Activated T-cell treated with anti-CD3 and anti-CD28 coated beads, Interleukin-2, amount 50 U/mL, for 72 hours (primary cell): ENCODE results near the gene MYRIP. TPM values are rescaled to one million over a fixed set of nuclear protein-coding genes. Genes with fewer than 3 reads are reported as not detected.
A peak's percentile ranks its signal among the peaks of the same experiment; 100 is the strongest.
"Not testable (repeated sequence)": the region's sequence is repeated elsewhere in the genome, so short reads cannot be mapped to it uniquely, and the experiment has no call there.

ENCODE experiments used
- ATAC-seq, 2 donors: fragments of 150-1000 bp; cut with Tn5 transposase; replicated peaks in 1 of 2; 2 replicates each; pipeline ENCODE4 v1.10.0; 2021; ENCODE audit warnings: moderate library complexity in 2 of 2, mild to moderate bottlenecking in 1 of 2
- DNase-seq, 2 donors: peaks; one replicate each; pipeline ENCODE4 v3.0.0; 2021 to 2022; ENCODE audit warnings: mixed read lengths in 1 of 2
- H3K27ac Mint-ChIP-seq: one replicate; pipeline ENCODE4 v1.8.0; 2022; ENCODE audit warnings: mild to moderate bottlenecking, moderate library complexity, mixed read lengths
- H3K27me3 Mint-ChIP-seq: one replicate; pipeline ENCODE4 v1.8.0; 2022; ENCODE audit warnings: low read depth, mixed read lengths
- H3K36me3 Mint-ChIP-seq, 2 donors: one replicate each; pipeline ENCODE4 v1.8.0; 2022; ENCODE audit warnings: mixed read lengths in 2 of 2, mild to moderate bottlenecking in 1 of 2; ENCODE audit not compliant: insufficient read depth in 2 of 2
- H3K4me1 Mint-ChIP-seq: one replicate; pipeline ENCODE4 v1.8.0; 2022; ENCODE audit warnings: low read depth, mixed read lengths
- H3K4me3 Mint-ChIP-seq, 2 donors: one replicate each; pipeline ENCODE4 v1.8.0; 2022; ENCODE audit warnings: mild to moderate bottlenecking in 2 of 2, mixed read lengths in 2 of 2, moderate library complexity in 2 of 2
- H3K9me3 Mint-ChIP-seq, 2 donors: one replicate each; pipeline ENCODE4 v1.8.0; 2022; ENCODE audit warnings: mixed read lengths in 2 of 2
- total RNA-seq, 2 donors: library from RNA; stranded (reverse); gene quantifications; one replicate each; pipeline ENCODE4 v1.2.3, GENCODE V29; 2022

The MYRIP gene
- total RNA-seq, 2 donors from 2014 or later = not detected

GRCh38 chr3:40283057-40283456, 473.6 kb downstream of the MYRIP start:
- H3K27me3 Mint-ChIP-seq, H3K27ac Mint-ChIP-seq, H3K36me3 Mint-ChIP-seq, ATAC-seq, H3K4me3 Mint-ChIP-seq, DNase-seq, H3K9me3 Mint-ChIP-seq, H3K4me1 Mint-ChIP-seq: not testable (repeated sequence)

GRCh38 chr3:40287248-40287647, 477.8 kb downstream of the MYRIP start:
- DNase-seq (no peak), ATAC-seq (no peak)
- peaks cover 5% of the 10 kb centered on the region for H3K4me1 Mint-ChIP-seq
- no peaks in the 10 kb centered on the region for H3K9me3 Mint-ChIP-seq
- no peak overlapping the region for H3K27ac Mint-ChIP-seq
- H3K4me3 Mint-ChIP-seq = no peak overlapping the region
- no peaks in the 10 kb centered on the region for H3K27me3 Mint-ChIP-seq
- peaks cover 0 to 4% of the 10 kb centered on the region in 2 donors for H3K36me3 Mint-ChIP-seq

GRCh38 chr3:40290396-40290795, 481.0 kb downstream of the MYRIP start:
- peak; percentile 39 to 79 for ATAC-seq
- no peak overlapping the region for H3K27ac Mint-ChIP-seq
- peaks cover 0 to 2% of the 10 kb centered on the region in 2 donors for H3K36me3 Mint-ChIP-seq
- H3K4me3 Mint-ChIP-seq = peak overlapping the region in 1 of 2 donors; percentile 51
- no peaks in the 10 kb centered on the region for H3K27me3 Mint-ChIP-seq
- no peaks in the 10 kb centered on the region for H3K9me3 Mint-ChIP-seq
- peaks cover 5% of the 10 kb centered on the region for H3K4me1 Mint-ChIP-seq
- DNase-seq = peak in 1 of 2 donors; percentile 8

- Mint-ChIP-seq H3K36me3 (peaks cover 0 to 2% of the 10 kb centered on the region in 2 donors), H3K4me1 (peaks cover 5% of the 10 kb centered on the region), H3K4me3 (no peak overlapping the region), H3K27ac (no peak overlapping the region), H3K27me3 (no peaks in the 10 kb centered on the region), H3K9me3 (no peaks in the 10 kb centered on the region)
- DNase-seq (no peak), ATAC-seq (no peak)
Measured at GRCh38 chr3:40291471-40291870, 482.1 kb downstream of the MYRIP start.

- no peaks in the 10 kb centered on the region for H3K27me3 Mint-ChIP-seq
- H3K4me1 Mint-ChIP-seq = peaks cover 5% of the 10 kb centered on the region
- H3K4me3 Mint-ChIP-seq = no peak overlapping the region
- no peak for DNase-seq
- no peak for ATAC-seq
- H3K9me3 Mint-ChIP-seq = no peaks in the 10 kb centered on the region
- H3K27ac Mint-ChIP-seq = no peak overlapping the region
- peaks cover 0 to 2% of the 10 kb centered on the region in 2 donors for H3K36me3 Mint-ChIP-seq
Measured at GRCh38 chr3:40292637-40293349, 483.4 kb downstream of the MYRIP start.

- H3K27ac Mint-ChIP-seq = no peak overlapping the region
- no peak for ATAC-seq
Measured at GRCh38 chr3:40294434-40294833, 485.0 kb downstream of the MYRIP start.

GRCh38 chr3:40298075-40298474, 488.7 kb downstream of the MYRIP start:
- Mint-ChIP-seq H3K4me3 (no peak overlapping the region), H3K27me3 (no peaks in the 10 kb centered on the region), H3K4me1 (no peaks in the 10 kb centered on the region), H3K27ac (no peak overlapping the region), H3K36me3 (no peaks in the 10 kb centered on the region), H3K9me3 (no peaks in the 10 kb centered on the region)
- no peak for DNase-seq
- ATAC-seq = no peak

More at GRCh38 chr3:40294434-40294833, 485.0 kb downstream of the MYRIP start:
- DNase-seq = no peak
- Mint-ChIP-seq H3K36me3 (peaks cover 0 to 2% of the 10 kb centered on the region in 2 donors), H3K4me3 (no peak overlapping the region), H3K27me3 (no peaks in the 10 kb centered on the region), H3K4me1 (peaks cover 5% of the 10 kb centered on the region), H3K9me3 (no peaks in the 10 kb centered on the region)

- DNase-seq (no peak), ATAC-seq (no peak)
- no peak overlapping the region for H3K4me3 Mint-ChIP-seq
- no peaks in the 10 kb centered on the region for H3K27me3 Mint-ChIP-seq
- no peaks in the 10 kb centered on the region for H3K9me3 Mint-ChIP-seq
- H3K27ac Mint-ChIP-seq = no peak overlapping the region
- H3K4me1 Mint-ChIP-seq = no peaks in the 10 kb centered on the region
- H3K36me3 Mint-ChIP-seq = no peaks in the 10 kb centered on the region
Measured at GRCh38 chr3:40299130-40299720, 489.8 kb downstream of the MYRIP start.

GRCh38 chr3:40299721-40300335, 490.4 kb downstream of the MYRIP start:
- DNase-seq (no peak), ATAC-seq (no peak)
- no peaks in the 10 kb centered on the region for H3K27me3 Mint-ChIP-seq
- no peaks in the 10 kb centered on the region for H3K4me1 Mint-ChIP-seq
- H3K27ac Mint-ChIP-seq = no peak overlapping the region
- no peaks in the 10 kb centered on the region for H3K36me3 Mint-ChIP-seq
- H3K4me3 Mint-ChIP-seq = no peak overlapping the region
- H3K9me3 Mint-ChIP-seq = no peaks in the 10 kb centered on the region

GRCh38 chr3:40302784-40303183, 493.4 kb downstream of the MYRIP start:
- H3K4me1 Mint-ChIP-seq = no peaks in the 10 kb centered on the region
- no peak overlapping the region for H3K4me3 Mint-ChIP-seq

GRCh38 chr3:40304352-40304751, 494.9 kb downstream of the MYRIP start:
- no peaks in the 10 kb centered on the region for H3K36me3 Mint-ChIP-seq
- ATAC-seq = no peak
- H3K4me1 Mint-ChIP-seq = peaks cover 6% of the 10 kb centered on the region

More at GRCh38 chr3:40302784-40303183, 493.4 kb downstream of the MYRIP start:
- Mint-ChIP-seq H3K27me3 (no peaks in the 10 kb centered on the region), H3K9me3 (no peaks in the 10 kb centered on the region), H3K36me3 (no peaks in the 10 kb centered on the region), H3K27ac (no peak overlapping the region)
- DNase-seq = no peak
- ATAC-seq = no peak

GRCh38 chr3:40306336-40306735, 496.9 kb downstream of the MYRIP start:
- H3K4me3 Mint-ChIP-seq = no peak overlapping the region
- no peak for ATAC-seq
- no peak for DNase-seq
- H3K4me1 Mint-ChIP-seq = peaks cover 13% of the 10 kb centered on the region
- no peaks in the 10 kb centered on the region for H3K27me3 Mint-ChIP-seq
- H3K36me3 Mint-ChIP-seq = peaks cover 4 to 16% of the 10 kb centered on the region in 2 donors
- H3K27ac Mint-ChIP-seq = no peak overlapping the region
- H3K9me3 Mint-ChIP-seq = no peaks in the 10 kb centered on the region

More at GRCh38 chr3:40304352-40304751, 494.9 kb downstream of the MYRIP start:
- Mint-ChIP-seq H3K27me3 (no peaks in the 10 kb centered on the region), H3K27ac (no peak overlapping the region), H3K9me3 (no peaks in the 10 kb centered on the region), H3K4me3 (no peak overlapping the region)
- DNase-seq = no peak

- Mint-ChIP-seq H3K9me3 (no peaks in the 10 kb centered on the region), H3K27me3 (no peaks in the 10 kb centered on the region), H3K36me3 (peaks cover 4 to 17% of the 10 kb centered on the region in 2 donors), H3K4me3 (no peak overlapping the region), H3K4me1 (peaks cover 22% of the 10 kb centered on the region), H3K27ac (no peak overlapping the region)
- DNase-seq (no peak), ATAC-seq (no peak)
Measured at GRCh38 chr3:40307176-40307575, 497.8 kb downstream of the MYRIP start.
